ENCODE data around the gene HPCAL4. TPM values are rescaled to one million over a fixed set of nuclear protein-coding genes. Genes with fewer than 3 reads are reported as not detected.

Gene HPCAL4
- total RNA-seq, 1 donor from 2014 or later, result 0.92 TPM

Small RNA genes within 50 kb of the gene (small RNA-seq; reads per million reads assigned to genes)
- not detected for gene RNU7-121P (ENCODE audit: low replicate concordance)

Other genes with a start within 250 kb of the HPCAL4 start
- 0.51 TPM for gene BMP8A, start 199.8 kb downstream of the HPCAL4 start, total RNA-seq
- gene PABPC4, start 114.6 kb downstream of the HPCAL4 start, total RNA-seq, result 270 TPM
- gene HEYL, start 51.8 kb downstream of the HPCAL4 start, total RNA-seq, result 12.4 TPM
- 19.6 TPM for gene NT5C1A, start 19.3 kb downstream of the HPCAL4 start, total RNA-seq
- 31.2 TPM for gene PPIE, start 47.4 kb upstream of the HPCAL4 start, total RNA-seq
- gene OXCT2, start 79.9 kb upstream of the HPCAL4 start, total RNA-seq, result 0.51 TPM
- 2.7 TPM for gene BMP8B, start 97.4 kb upstream of the HPCAL4 start, total RNA-seq
- 27.2 TPM for gene TRIT1, start 192.1 kb upstream of the HPCAL4 start, total RNA-seq
- 15.7 TPM for gene MYCL, start 210.5 kb upstream of the HPCAL4 start, total RNA-seq